CD14-positive monocyte (primary cell): Measurements from ENCODE around the gene ADGRG6. TPM values are rescaled to one million over a fixed set of nuclear protein-coding genes. Genes with fewer than 3 reads are reported as not detected.

Source experiments
- DNase-seq, 3 donors: peaks; one replicate each; pipeline ENCODE4 v3.0.0-alpha.2; 2011 to 2022
- H2AFZ ChIP-seq: 2 replicates; pipeline ENCODE4 v1.6.0; 2012; ENCODE audit warnings: mild to moderate bottlenecking, low read depth, low read length, inconsistent platforms; ENCODE audit not compliant: insufficient read depth, poor library complexity, severe bottlenecking
- H3K27ac ChIP-seq, 2 donors: 1 replicate in 1 of 2; 2 replicates in 1 of 2; pipeline ENCODE4 v1.5.1; 2012 to 2013; ENCODE audit warnings: low read length in 2 of 2, control low read depth in 1 of 2, inconsistent platforms in 1 of 2, low read depth in 1 of 2, mild to moderate bottlenecking in 1 of 2
- H3K27me3 ChIP-seq, 2 donors: one replicate each; pipeline versions ENCODE4 v1.6.0 to v1.6.1; 2011 to 2013; ENCODE audit warnings: low read length in 2 of 2; ENCODE audit not compliant: control insufficient read depth in 2 of 2, insufficient read depth in 2 of 2
- H3K36me3 ChIP-seq, 2 donors: replicated peaks in 1 of 2; 1 replicate in 1 of 2; 2 replicates in 1 of 2; pipeline versions ENCODE4 v1.5.1 to v1.6.1; 2012 to 2013; ENCODE audit warnings: low read length in 2 of 2, control low read depth in 1 of 2, inconsistent platforms in 1 of 2, mild to moderate bottlenecking in 1 of 2; ENCODE audit not compliant: insufficient read depth in 2 of 2, control insufficient read depth in 1 of 2
- H3K4me1 ChIP-seq, 2 donors: 1 replicate in 1 of 2; 2 replicates in 1 of 2; pipeline versions ENCODE4 v1.5.1 to v1.6.1; 2012 to 2013; ENCODE audit warnings: low read length in 2 of 2, control low read depth in 1 of 2, inconsistent platforms in 1 of 2, mild to moderate bottlenecking in 1 of 2, moderate library complexity in 1 of 2; ENCODE audit not compliant: insufficient read depth in 2 of 2, control insufficient read depth in 1 of 2
- H3K4me2 ChIP-seq: replicated peaks from 2 replicates; pipeline ENCODE3; 2012; ENCODE audit warnings: low read length, moderate library complexity, mild to moderate bottlenecking; ENCODE audit not compliant: poor library complexity, severe bottlenecking; ENCODE audit errors: extremely low read depth
- H3K4me3 ChIP-seq, 3 experiments: fragments of 200-600 bp in 1 of 3; sonication (generic) in 1 of 3; replicated peaks in 1 of 3; 1 replicate in 2 of 3; 2 replicates in 1 of 3; pipeline ENCODE4 v1.5.1; 2011 to 2013; ENCODE audit warnings: low read length in 3 of 3, mild to moderate bottlenecking in 3 of 3, control low read depth in 2 of 3, low read depth in 2 of 3, inconsistent platforms in 1 of 3, moderate library complexity in 1 of 3
- H3K79me2 ChIP-seq: 2 replicates; pipeline ENCODE4 v1.6.0; 2012; ENCODE audit warnings: mild to moderate bottlenecking, control low read depth, inconsistent platforms, low read length, moderate library complexity; ENCODE audit not compliant: insufficient read depth
- H3K9ac ChIP-seq: 2 replicates; pipeline ENCODE4 v1.6.0; 2017; ENCODE audit warnings: low read length, mild to moderate bottlenecking; ENCODE audit not compliant: insufficient read depth, poor library complexity, severe bottlenecking
- H3K9me3 ChIP-seq, 2 donors: replicated peaks in 1 of 2; 1 replicate in 1 of 2; 2 replicates in 1 of 2; pipeline versions ENCODE4 v1.5.1 to v1.6.1; 2012 to 2013; ENCODE audit warnings: low read length in 2 of 2, control low read depth in 1 of 2; ENCODE audit not compliant: control insufficient read depth in 1 of 2, insufficient read depth in 1 of 2
- H4K20me1 ChIP-seq: 2 replicates; pipeline ENCODE4 v1.6.0; 2012; ENCODE audit warnings: mild to moderate bottlenecking, low read length, control low read depth, moderate library complexity; ENCODE audit not compliant: insufficient read depth
- H3K27ac Mint-ChIP-seq, 7 donors: one replicate each; pipeline ENCODE4 v1.8.0; 2020; ENCODE audit warnings: mild to moderate bottlenecking in 7 of 7, mixed read lengths in 7 of 7, moderate library complexity in 6 of 7, inconsistent platforms in 2 of 7
- H3K27me3 Mint-ChIP-seq, 3 donors: one replicate each; pipeline ENCODE4 v1.8.0; 2021 to 2022; ENCODE audit warnings: low read depth in 3 of 3, mild to moderate bottlenecking in 3 of 3, mixed read lengths in 3 of 3, moderate library complexity in 3 of 3, inconsistent platforms in 1 of 3
- H3K36me3 Mint-ChIP-seq, 2 donors: one replicate each; pipeline ENCODE4 v1.8.0; 2020; ENCODE audit warnings: mixed read lengths in 2 of 2, inconsistent platforms in 1 of 2, mild to moderate bottlenecking in 1 of 2
- H3K4me1 Mint-ChIP-seq: one replicate; pipeline ENCODE4 v1.8.0; 2020; ENCODE audit warnings: mild to moderate bottlenecking, mixed read lengths
- H3K4me3 Mint-ChIP-seq, 2 donors: one replicate each; pipeline ENCODE4 v1.8.0; 2020; ENCODE audit warnings: mild to moderate bottlenecking in 2 of 2, mixed read lengths in 2 of 2, moderate library complexity in 1 of 2
- H3K9me3 Mint-ChIP-seq, 7 donors: one replicate each; pipeline ENCODE4 v1.8.0; 2020 to 2022; ENCODE audit warnings: mixed read lengths in 7 of 7, mild to moderate bottlenecking in 6 of 7, moderate library complexity in 6 of 7, inconsistent platforms in 2 of 7
- CTCF ChIP-seq: fragments of 200-600 bp; IDR thresholded peaks from one replicate; pipeline ENCODE4 v1.8.0; 2022; ENCODE audit warnings: antibody characterized with exemption, mild to moderate bottlenecking
- WGBS: methylation state at CpG from one replicate; pipeline ENCODE4 v1.1.5; 2013; ENCODE audit warnings: missing lambda C conversion rate; ENCODE audit not compliant: insufficient coverage; 5-methylcytosine and 5-hydroxymethylcytosine counted together
- intact Hi-C, 2 donors: fragments of 100-400 bp; cut with micrococcal nuclease; formaldehyde crosslinking; loops; one replicate each; pipeline versions ENCODE4 v1.15.0 to v1.15.1; 2023
- polyA plus RNA-seq, 3 donors: library from polyadenylated mRNA; depleted of rRNA in 1 of 3; unstranded in 2 of 3; stranded (reverse) in 1 of 3; fragments of 300-500 nt in 2 of 3; fragments of >200 nt in 1 of 3; fragmentation: Illumina TruSeq in 2 of 3; gene quantifications; 1 replicate in 2 of 3; 2 replicates in 1 of 3; pipeline ENCODE4 v1.2.3, GENCODE V29; 2012 to 2021

Gene ADGRG6
- polyA plus RNA-seq, 3 donors: 0.18 to 0.31 TPM; not detected in 1

DNA sequence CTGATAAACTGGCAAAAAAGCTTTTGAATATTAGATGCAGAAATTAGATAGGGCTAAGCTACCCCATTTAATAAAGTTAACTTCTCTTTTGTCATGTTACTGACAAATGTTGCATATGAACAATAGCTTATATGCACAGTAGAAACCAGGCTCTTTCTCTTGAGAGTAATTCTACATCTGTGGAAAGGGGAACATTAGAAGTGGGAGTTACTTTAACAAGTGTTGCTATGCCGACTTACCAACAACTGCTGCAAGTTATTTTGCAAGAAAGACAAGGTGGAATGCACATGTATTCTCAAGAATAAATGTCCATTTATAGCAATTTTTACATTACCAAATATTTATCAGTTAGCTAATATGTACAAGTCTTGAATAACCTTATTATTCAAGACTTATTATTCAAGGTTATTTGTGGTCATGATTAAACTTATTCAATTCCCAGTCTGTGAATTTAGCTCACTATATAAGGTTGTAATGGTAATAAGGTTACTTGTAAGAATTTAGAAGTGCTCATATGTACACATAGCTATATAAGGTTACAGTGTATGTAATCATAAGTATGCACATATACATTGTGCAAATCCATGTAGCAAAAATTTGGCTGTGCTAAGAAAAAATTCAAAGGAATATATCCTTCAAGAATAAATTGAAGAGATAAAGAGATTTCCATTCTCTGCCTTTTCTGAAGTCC is 38.3 kb downstream of the ADGRG6 start:
- Histone ChIP-seq H2AFZ (no peak overlapping the region), H3K4me3 (no peak overlapping the region), H3K27me3 (no peaks in the 10 kb centered on the region), H3K9ac (no peak overlapping the region), H3K36me3 (no peaks in the 10 kb centered on the region), H3K9me3 (no peaks in the 10 kb centered on the region), H4K20me1 (no peaks in the 10 kb centered on the region), H3K4me1 (no peaks in the 10 kb centered on the region), H3K4me2 (no peak overlapping the region), H3K79me2 (no peaks in the 10 kb centered on the region), H3K27ac (no peak overlapping the region)
- no CpG with 5 or more reads among the region's 1 CpG for WGBS
- Mint-ChIP-seq H3K4me1 (no peaks in the 10 kb centered on the region), H3K27ac (no peak overlapping the region), H3K36me3 (no peaks in the 10 kb centered on the region), H3K27me3 (no peaks in the 10 kb centered on the region), H3K4me3 (no peak overlapping the region), H3K9me3 (peaks cover 0 to 1% (median 0%) of the 10 kb centered on the region in 7 donors)
- TF ChIP-seq CTCF: no peak
- DNase-seq: no peak
- intact Hi-C loops: no loop called here

- H3K27ac ChIP-seq: no peak overlapping the region
- no peak for TF ChIP-seq CTCF
- H3K27ac Mint-ChIP-seq: no peak overlapping the region
- no peaks in the 10 kb centered on the region for H4K20me1 ChIP-seq
- no peak for DNase-seq
- H3K9me3 Mint-ChIP-seq: peaks cover 0 to 1% (median 0%) of the 10 kb centered on the region in 7 donors
- H3K4me3 Mint-ChIP-seq: no peak overlapping the region
- no peaks in the 10 kb centered on the region for H3K4me1 Mint-ChIP-seq
- no peaks in the 10 kb centered on the region for H3K36me3 Mint-ChIP-seq
- H3K79me2 ChIP-seq: no peaks in the 10 kb centered on the region
- H3K9me3 ChIP-seq: no peaks in the 10 kb centered on the region
- H2AFZ ChIP-seq: no peak overlapping the region
- intact Hi-C loops: no loop called here
- no peak overlapping the region for H3K4me2 ChIP-seq
- no peaks in the 10 kb centered on the region for H3K36me3 ChIP-seq
- 88% methylated on average over 2 of the region's 2 CpGs for WGBS
- H3K27me3 ChIP-seq: no peaks in the 10 kb centered on the region
- H3K27me3 Mint-ChIP-seq: no peaks in the 10 kb centered on the region
- no peak overlapping the region for H3K9ac ChIP-seq
- no peaks in the 10 kb centered on the region for H3K4me1 ChIP-seq
- no peak overlapping the region for H3K4me3 ChIP-seq
These were observed 40.1 kb downstream of the ADGRG6 start for GRCh38 chr6:142341855-142342330.
